NCI-H2227 (cell line): Measurements from ENCODE around the gene SPEF1.
"Not testable (repeated sequence)": the region's sequence is repeated elsewhere in the genome, so short reads cannot be mapped to it uniquely, and the experiment has no call there.

Experiments used
- DNase-seq: peaks from one replicate; lab custom pipeline; 2025; ENCODE audit not compliant: unreplicated experiment; lab: John Stamatoyannopoulos, UW

The SPEF1 gene, protein sequence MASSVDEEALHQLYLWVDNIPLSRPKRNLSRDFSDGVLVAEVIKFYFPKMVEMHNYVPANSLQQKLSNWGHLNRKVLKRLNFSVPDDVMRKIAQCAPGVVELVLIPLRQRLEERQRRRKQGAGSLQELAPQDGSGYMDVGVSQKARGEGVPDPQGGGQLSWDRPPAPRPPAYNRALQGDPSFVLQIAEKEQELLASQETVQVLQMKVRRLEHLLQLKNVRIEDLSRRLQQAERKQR

DNA sequence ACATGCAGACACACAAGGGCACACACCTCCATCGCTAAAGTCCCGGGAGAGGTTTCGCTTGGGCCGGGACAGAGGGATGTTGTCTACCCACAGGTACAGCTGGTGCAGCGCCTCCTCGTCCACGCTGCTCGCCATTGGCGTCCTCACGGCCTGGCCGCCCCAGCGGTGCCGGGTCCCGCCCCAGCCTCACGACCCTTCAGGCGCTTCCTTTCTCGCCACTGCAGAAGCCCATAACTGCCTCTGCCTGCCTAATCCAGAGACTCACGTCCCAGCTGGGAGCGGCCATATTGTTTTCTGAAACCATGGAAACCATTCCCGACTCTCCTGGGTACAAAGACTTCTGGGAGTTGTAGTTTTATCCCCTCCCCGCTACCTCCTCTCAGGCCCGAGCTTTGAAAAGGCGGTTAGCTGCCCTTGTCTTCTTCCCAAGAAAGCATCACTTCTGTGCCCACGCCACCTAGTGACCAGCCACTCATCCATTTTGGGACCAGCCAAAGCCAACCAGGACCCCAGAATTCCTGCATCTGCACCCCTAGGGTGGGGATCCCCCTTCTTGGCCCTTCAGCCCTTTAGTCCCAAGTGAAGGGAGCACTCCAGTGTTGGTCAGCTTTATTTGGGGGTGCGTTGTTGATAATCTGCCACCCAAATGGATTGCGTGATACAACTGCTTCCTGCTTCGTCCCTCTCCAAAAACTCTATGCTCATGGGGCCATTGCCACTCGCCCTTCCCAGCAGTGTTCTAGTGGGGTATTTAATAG, at the start of gene SPEF1:
TSS of gene SPEF1 (minus strand) at position 296 of the 758 bp plus-strand sequence. CDS start at position 135, 161 bp downstream.
- DNase-seq, result peak; percentile 96

DNA sequence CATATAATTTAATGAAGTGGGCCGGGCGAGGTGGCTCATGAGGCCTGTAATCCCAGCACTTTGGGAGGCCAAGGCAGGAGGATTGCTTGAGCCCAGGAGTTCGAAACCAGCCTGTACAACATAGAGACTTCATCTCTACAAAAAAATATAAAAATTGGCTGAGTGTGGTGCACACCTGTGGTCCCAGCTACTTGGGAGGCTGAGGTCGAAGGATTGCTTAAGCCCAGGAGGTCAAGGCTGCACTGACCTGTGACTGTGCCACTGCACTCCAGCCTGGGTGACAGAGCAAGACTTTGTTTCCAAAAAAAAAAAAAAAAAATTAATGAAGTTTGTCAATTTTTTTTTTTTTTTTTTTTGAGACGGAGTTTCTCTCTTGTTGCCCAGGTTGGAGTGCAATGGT, 48.6 kb upstream of the SPEF1 start:
- not testable (repeated sequence) for DNase-seq

DNA sequence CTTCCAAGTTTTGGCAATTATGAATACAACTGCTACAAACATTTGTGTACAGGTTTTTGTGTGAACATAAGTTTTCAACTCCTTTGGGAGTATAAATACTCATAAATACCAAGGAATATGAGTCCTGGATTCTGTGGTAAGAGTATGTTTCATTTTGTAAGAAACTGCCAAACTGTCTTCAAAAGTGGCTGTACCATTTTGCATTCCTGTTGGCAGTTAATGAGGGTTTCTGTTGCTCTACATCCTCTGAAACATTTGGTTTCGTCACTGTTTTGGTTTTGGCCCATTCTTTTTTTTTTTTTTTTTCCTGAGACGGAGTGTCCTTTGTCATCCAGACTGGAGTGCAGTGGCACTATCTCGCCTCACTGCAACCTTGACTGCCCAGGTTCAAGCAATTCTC, 47.5 kb upstream of the SPEF1 start:
- DNase-seq, result no peak

DNA sequence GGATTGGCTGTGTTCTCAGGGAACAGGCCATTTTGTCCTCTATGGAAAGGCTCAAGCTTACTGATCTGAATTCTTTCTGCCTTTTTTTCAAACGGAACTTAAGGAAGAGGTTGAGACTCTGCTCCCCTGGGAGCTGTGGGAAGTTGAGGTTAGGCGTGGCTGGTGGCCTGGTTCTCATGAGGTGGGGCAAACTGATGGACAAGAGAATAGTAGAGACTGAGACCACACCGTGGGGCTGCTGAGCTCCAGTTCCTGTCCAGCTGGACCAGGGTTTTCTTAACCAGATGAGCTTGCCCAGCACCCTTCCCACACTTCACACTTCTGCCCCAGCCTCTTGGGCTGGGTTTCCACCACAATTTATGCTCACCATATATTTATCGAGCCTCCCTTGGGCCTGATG, 45.2 kb upstream of the SPEF1 start:
- DNase-seq, result no peak

DNA sequence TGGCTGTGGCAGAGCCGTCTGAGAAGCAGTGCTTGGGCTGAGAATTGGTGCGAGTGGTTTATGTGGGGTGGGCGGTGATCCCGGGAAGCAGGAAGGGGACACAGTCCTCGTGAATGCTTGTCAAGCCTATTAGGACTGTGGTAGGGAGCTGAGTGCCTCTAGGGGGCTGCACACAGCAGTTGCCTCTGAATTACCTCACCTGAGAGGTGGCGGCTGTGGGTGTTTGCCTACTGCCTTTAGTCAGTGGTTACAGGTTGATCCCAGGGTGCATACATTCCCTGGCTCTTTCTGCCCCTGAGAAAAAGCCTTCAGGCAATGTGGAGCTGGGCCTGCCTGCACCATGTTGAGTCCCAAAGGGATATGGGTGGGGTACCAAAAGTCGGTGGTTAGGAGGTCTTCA, 44.3 kb upstream of the SPEF1 start:
- no peak for DNase-seq

DNA sequence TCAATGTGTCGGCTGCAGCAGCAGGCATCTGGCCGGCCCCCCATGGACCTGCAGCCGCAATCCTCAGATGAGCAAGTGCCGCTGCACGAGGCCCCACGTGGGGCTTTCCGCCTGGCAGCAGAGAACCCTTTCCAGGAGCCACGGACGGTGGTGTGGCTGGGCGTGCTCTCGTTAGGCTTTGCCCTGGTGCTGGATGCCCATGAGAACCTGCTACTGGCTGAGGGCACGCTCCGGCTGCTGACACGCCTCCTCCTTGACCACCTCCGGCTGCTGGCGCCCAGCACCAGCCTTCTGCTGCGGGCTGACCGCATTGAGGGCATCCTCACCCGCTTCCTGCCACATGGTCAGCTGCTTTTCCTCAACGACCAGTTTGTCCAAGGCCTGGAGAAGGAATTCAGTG, 42.6 kb upstream of the SPEF1 start:
- no peak for DNase-seq

DNA sequence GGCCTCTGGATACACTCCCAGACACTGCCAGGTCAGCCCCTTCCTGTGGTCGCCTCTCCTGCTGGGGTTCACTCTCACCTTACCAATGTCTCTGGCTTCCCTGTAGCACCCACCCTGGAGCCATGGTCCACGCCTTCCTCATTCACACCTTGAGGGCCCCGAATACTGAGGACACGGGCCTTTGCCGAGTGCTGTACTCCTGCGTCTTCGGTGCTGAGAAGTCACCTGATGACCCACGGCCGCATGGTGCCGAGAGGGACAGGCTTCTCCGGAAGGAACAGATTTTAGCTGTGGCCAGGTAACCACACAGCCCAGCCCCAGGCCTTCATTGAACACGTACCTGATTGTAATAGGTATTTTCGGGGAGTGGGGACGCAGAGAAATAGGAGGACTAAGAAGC, 40.7 kb upstream of the SPEF1 start:
- DNase-seq, result no peak

DNA sequence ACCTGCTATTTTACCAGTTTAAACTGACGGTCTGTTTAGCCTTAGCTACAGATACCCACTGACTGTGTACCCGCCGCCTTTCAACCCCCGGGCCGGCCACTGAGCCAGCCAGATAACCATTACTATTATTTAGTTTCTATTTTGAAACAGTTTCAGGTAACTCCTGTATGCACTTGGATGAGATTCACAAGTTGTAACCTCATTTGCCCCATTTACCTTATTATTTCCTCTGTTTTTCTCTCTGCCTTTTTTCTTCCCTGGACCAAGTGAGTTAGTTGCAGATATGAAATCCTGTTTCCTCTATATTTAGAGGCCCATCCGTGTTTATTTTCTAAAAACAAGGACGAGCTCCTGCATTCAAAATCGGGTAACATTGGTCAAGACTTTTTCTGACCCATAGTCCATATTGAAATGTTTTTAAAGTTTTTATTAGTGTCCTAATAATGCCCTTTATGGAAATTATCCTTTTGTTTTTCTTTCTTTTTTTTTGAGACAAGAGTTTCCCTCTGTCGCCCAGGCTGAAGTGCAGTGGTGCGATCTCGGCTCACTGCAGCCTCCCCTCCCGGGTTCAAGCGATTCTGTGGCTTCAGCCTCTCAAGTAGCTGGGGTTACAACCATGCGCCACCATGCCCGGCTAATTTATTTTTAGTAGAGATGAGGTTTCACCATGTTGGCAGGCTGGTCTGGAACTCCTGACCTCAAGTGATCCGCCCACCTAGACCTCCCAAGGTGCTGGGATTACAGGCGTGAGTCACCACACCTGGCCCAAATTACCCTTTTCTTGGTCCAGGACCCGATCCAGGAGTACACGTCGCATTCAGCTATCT, 39.9 kb upstream of the SPEF1 start:
- DNase-seq, result no peak

DNA sequence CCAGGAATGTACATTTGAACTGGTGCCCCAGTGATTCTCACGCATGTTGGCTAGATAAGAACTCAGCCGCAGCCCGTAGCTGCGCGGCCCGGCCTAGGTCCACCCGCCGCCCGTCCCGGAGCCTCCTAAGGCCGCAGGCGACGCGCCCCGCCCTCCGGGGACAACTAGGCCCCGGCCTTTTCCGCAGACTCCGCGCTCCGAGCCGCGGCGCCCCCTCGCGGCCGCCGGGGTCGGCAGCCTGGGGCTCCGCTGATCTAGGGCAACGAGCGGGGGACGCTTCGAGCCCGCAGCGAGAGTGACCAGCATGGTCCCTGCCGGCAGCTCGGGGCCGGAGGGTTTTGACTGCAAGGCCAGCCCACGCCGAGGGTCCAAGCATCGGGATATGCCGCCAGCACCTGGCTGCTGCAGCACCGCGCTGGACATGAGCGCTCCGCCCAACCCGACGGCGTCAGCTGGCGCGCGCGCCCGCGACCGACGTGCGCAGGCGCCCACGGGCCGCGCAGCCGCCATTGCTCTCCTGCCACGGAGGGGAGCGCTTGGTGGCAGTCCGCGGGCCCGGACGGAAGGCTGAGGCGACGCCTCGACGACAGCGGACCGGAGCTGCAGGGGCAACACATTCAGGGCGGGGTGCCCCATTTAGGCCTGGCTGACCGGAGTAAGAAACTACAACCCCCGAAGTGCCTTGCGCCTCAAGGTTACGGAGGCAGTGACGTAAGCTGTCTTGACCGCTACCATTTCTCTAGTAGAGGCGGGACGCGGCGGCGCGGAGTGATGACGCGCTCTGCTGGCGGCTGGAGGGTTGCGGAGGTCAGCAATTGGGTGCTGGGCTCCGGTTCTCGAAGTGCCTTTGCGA, 39.0 kb upstream of the SPEF1 start, which contains the start of gene AP5S1:
TSS of gene AP5S1 (plus strand) at position 500 of the 853 bp plus-strand sequence. CDS start 1,571 bp downstream, outside the sequence.
- DNase-seq, result peak; percentile 97

DNA sequence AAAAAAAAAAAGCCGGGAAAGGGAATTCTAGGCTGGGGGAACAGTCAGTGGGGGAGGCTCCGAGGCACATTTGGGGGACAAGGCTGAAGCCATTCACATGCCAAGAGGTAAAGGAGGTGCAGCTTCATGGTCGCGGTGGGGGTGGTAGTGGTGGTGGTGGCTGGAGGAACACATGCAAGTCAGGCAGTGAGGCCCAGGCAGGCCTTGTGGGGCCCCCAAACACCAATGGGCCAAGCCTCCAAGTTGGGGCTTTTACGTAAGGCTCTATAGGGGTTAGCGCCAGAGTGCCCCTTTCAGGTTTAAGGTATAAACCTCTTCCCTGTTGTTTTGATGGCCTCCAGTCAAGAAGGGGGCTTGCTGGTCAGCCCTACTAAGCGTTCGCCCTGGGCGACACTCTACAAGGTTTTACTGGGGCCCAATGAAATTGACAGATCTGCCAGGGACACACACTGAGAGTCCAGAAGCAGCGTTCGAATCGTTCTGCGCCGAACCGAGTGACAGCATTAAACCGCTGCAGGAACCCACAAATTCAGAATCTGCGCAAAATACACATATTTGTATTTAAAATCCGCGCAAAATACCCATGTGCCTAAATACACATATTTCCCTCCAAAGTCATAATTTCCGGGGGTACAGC, 38.3 kb upstream of the SPEF1 start:
- no peak for DNase-seq

DNA sequence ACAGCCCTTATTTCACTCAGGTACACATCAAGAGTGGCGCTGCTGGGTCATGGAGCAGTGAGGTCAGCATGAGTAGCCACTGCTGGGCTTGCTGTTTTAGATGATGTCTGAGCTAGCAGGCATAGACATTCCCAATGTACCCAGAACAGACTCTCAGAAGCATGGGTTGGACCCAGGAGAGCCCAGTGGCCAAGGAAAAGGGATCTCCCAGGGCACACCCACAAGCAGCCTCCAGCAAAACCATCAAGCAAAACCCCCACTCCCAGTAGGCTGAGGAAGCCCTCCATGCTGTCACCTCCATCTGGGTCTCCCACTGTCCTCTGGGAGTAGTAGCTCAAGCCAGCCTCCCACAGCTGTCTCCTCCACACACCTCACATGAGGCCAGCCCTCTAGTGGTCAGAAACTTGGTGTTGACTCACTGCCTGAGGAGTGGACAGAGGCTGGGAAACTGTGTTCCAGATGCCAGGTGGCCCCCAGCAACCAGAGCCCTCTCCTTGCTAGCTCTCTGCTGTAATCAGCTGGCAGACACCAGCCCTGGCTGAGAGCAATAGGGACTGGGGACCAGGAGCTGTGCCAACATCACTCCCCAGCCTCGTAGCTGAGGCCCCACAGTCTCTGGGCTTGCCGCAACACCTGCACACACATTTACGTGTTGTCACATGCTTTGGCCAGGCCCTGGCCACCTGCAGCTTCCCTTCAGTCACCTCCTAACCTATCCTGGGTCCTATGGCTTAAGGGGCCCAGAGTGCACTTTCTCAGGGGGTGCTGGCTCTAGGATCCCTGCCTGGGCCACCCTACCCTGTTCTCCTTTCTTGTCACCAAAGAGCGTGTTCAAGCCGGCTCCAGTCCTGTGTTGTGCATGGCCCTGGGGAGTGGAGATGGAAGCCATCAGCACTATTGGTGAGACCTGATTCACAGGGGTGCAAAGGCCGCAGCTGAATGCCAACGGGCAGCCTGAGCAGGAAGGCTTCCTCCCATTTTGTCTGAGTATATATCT, 37.2 kb upstream of the SPEF1 start:
- DNase-seq, result peak; percentile 88

DNA sequence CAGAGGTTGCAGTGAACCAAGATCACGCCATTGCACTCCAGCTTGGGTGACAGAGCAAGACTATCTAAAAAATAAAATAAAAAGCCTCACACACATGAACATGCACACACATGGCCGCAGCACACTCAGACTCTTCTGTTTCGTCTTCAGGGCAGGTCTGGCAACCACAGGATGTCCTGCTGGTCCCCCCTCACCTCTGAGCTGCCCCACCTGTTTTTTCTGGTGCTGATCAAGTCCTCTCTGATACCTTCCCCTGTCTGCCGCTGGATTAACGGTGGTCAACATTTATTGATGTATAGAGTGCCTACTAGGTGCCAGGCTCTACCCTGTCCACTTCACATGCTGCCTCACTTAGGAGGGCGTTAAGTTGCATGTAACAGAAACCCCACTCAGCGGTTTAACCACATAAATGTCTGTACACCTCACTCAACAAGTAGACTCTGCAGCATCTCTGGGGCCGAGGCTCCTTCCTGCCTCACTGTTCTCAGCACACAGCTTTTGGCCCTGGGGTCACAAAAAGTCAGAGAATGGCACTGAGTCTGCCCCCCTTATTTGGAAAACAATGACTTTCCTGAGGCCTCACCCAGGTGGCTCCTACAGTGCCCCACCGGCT, 34.6 kb upstream of the SPEF1 start:
- no peak for DNase-seq

DNA sequence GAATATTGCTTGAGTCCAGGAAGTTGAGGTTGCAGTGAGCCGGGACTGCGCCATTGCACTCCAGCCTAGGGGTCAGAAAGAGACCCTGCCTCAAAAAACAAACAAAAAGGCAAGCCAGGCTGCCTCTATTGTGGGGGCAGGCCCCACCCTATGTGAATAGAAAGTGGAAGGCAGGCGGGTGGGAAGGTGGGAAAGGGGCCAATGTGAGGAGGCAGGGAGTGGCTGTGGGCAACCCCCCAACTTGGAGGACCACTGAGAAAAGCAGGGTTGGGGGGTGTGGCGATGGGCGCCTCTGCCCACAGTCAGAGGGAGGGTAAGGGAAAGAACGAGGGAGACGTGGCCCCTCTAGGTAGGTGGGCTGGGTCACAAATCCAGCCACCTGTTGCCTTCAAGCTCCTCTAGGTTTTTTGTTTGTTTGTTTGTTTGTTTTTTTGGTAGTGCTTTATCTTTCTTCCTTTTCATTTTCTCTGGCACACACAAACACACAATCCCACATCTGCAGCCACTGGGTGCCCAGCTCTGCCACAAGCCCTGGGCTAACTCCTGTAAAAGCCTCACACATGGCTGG, 33.8 kb upstream of the SPEF1 start:
- DNase-seq, result no peak

DNA sequence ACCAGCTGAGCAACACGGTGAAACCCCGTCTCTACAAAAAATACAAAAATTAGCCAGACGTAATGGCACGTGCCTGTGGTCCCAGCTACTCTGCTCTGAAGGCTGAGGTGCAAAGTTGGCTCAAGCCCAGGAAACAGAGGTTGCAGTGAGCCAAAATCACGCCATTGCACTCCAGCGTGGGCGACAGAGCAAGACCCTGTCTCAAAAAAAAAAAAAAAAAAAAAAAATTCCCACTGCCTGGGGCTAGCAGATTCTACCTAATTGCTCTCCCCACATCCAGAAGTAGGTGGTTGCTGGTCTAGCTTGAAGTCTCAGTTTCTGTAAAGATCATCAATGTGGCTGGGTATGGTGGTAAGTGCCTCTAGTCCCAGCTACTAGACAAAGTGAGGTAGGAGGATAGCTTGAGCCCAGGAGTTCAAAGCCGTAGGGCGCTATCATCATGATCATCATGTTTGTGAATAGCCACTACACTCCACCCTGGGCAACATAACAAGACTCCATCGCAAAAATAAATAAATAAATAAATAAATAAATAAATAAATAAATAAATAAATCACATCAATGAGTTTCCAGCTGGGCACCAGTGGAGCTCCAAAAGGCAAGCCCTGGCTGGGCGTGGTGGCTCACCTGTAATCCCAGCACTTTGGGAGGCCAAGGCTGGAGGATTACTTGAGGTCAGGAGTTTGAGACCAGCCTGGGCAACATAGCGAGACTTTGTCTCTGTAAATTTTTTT, 32.8 kb upstream of the SPEF1 start:
- no peak for DNase-seq

DNA sequence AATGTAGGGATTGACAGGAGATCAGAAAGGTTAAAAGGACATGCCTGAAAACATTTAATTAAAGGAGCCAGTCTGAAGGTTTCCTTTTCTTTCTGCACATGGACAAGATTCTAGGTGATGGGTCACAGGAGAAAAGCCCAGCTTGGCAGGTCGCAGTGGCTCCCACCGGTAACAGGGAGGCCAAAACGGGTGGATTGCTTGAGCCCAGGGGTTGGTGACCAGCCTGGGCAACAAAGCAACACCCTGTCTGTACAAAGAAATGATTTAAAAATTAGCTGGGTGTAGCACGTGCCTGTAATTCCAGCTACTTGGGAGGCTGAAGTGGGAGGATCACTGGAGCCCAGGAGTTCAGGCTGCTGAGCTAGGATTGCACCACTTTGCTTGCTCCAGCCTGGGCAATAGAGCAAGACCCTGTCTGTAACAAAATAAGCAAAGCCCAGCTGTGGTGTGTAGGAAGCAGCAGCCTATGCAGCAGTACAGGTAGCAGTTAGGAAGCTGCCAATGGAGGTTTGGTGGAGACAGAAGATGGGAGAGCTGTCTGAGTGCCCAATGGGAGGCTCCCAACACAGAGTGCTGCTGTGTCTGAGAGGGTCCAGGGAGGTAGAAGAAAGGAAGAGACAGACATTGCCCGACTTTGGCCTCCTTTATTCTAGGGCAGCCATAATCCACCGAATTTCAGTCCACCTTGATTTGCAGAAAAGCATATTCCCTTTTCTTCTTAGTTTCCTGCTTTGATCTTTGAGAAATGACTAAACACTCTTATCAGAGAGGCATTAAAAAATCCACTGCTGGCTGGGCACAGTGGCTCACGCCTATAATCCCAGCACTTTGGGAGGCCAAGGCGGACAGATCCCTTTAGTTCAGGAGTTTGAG, 32.0 kb upstream of the SPEF1 start:
- no peak for DNase-seq

DNA sequence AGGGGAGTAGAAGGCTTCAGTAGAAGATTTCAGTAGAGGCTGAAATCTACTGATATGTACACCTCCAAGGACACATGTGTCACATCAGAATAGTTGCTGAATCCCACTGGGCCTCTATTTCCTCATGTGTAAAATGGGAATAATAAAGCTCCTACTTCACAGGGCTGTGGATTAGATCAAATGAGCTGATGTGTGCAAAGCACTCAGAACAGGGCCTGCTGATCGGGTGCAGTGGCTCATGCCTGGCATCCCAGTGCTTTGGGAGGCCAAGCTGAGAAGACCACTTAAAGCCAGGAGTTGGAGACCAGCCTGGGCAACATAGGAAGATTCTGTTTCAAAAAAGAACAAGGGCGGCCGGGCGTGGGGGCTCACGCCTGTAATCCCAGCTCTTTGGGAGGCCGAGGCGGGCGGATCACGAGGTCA, 31.0 kb upstream of the SPEF1 start:
- DNase-seq, result no peak
